OCI-LY3 (cell line): ENCODE measurements around the gene MARK1.

Source experiments
- CTCF ChIP-seq: fragments of 200-600, 300-600 bp; sonication (generic); IDR thresholded peaks from 2 replicates; pipeline ENCODE4 v1.5.1; 2014; ENCODE audit warnings: antibody characterized with exemption, low read length, low read depth
- EZH2phosphoT487 ChIP-seq: fragments of 200-600 bp; shearing (Covaris generic); IDR thresholded peaks from 2 replicates; pipeline ENCODE4 v1.6.1; 2018; ENCODE audit warnings: antibody characterized with exemption, mixed run types, low read depth

GRCh38 chr1:220670365-220670764 is 142.4 kb downstream of the MARK1 start:
- TF ChIP-seq CTCF (no peak), EZH2phosphoT487 (no peak)
